22Rv1 (cell line): ENCODE results near the gene TUBB2B.

Experiments used
- H3K27ac ChIP-seq: fragments of 450-650 bp; 2 replicates; pipeline ENCODE4 v1.5.1; 2017
- ZFX ChIP-seq: fragments of 450-650 bp; IDR thresholded peaks from 2 replicates; pipeline ENCODE4 v1.6.1; 2017; ENCODE audit warnings: antibody characterized with exemption, borderline replicate concordance
- TF ChIP-seq, protein P1 (sequence below): fragments of 450-650 bp; IDR thresholded peaks from 2 replicates; pipeline ENCODE4 v1.5.1; 2017; ENCODE audit warnings: mild to moderate bottlenecking

The TUBB2B gene

DNA sequence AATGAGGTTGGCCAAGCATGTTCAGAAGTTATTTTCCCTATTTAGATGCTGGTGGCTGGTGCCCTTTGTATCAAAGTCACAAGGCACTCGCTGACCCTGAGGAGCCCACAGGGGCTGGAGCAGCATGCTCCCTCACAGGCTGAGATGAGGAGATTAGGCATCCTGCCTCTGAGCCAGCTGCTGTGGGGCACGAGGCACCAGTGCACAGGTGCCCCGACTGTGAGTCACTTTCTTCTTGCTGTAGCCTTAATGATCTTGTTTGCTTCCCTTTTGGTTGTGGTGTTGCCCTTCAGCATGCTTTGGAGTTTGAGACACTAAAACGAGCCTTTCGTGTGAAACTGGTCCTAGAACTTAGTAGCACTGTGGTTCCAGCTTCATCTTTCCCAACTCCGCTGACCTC, 35.6 kb upstream of the TUBB2B start:
- TF ChIP-seq, protein P1, sequence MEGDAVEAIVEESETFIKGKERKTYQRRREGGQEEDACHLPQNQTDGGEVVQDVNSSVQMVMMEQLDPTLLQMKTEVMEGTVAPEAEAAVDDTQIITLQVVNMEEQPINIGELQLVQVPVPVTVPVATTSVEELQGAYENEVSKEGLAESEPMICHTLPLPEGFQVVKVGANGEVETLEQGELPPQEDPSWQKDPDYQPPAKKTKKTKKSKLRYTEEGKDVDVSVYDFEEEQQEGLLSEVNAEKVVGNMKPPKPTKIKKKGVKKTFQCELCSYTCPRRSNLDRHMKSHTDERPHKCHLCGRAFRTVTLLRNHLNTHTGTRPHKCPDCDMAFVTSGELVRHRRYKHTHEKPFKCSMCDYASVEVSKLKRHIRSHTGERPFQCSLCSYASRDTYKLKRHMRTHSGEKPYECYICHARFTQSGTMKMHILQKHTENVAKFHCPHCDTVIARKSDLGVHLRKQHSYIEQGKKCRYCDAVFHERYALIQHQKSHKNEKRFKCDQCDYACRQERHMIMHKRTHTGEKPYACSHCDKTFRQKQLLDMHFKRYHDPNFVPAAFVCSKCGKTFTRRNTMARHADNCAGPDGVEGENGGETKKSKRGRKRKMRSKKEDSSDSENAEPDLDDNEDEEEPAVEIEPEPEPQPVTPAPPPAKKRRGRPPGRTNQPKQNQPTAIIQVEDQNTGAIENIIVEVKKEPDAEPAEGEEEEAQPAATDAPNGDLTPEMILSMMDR: no peak
- no peak for TF ChIP-seq ZFX

DNA sequence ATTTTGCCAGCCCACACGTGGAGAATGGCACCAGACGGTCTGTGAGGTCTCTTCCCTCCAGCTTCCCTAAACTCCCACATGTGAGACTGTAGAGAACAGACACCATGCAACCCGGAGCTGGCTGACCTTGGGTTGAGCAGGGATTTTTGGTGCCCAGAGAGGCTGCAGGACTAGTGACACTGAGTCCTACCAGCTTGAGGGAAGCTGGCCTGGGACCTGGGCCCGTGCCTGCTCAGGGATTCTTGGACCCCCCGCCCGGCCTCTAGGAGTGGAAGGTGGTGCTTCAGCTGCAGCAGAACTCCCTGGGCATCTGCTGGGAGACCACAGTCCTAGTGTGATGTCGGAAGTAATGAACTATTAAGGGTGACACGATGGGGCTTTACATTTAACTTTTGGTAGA, 34.5 kb upstream of the TUBB2B start:
- no peak for TF ChIP-seq ZFX
- TF ChIP-seq, protein P1: no peak
- no peak overlapping the region for H3K27ac ChIP-seq

More for the DNA sequence above, 35.6 kb upstream of the TUBB2B start:
- no peak overlapping the region for H3K27ac ChIP-seq

DNA sequence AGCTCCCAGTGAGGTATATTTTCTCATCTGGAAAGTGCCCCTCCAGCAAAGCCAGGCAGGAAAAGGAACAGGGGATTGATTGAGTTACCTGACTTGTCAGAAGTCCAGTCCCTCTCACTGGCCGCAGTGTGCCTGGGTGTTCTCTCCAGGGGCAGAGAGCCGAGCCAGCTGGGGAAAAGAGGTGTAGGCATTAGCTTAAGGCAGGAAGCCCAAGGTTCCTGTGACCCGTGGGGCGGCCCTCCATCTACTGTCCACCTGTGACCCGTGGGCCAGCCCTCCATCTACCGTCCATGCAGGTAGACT, 34.0 kb upstream of the TUBB2B start:
- TF ChIP-seq ZFX: no peak
- TF ChIP-seq, protein P1: no peak
- H3K27ac ChIP-seq: no peak overlapping the region

- H3K27ac ChIP-seq: no peak overlapping the region
Measured at GRCh38 chr6:3260772-3261517, 33.5 kb upstream of the TUBB2B start.

GRCh38 chr6:3260296-3260695, 32.8 kb upstream of the TUBB2B start:
- H3K27ac ChIP-seq: no peak overlapping the region
- TF ChIP-seq ZFX: no peak
- TF ChIP-seq, protein P1: no peak

More at GRCh38 chr6:3260772-3261517, 33.5 kb upstream of the TUBB2B start:
- TF ChIP-seq, protein P1: no peak
- no peak for TF ChIP-seq ZFX

DNA sequence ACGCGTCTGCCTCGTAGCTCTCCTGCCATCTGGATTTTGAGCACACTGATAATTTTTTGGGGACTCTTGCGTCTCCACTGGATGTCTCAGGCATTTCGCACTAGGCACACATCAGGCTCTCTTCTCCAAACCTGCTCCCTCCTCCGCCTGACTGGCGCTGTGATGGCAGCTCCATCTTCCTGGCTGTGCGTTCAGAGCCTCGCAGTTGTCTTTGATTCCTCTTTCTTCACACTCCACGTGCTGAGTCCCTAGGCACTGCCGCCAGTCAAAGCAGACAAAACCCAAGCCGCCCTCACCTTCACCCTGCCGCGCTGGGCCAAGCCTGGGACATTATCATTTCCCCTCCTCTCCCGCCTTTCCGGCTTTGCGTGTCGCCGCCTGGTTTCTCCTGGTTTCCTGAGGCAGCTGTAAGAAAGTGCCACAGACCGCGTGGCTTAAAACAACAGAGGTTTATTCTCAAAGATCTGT, 32.1 kb upstream of the TUBB2B start:
- peak overlapping the region; percentile 70 for H3K27ac ChIP-seq
- TF ChIP-seq, protein P1: 0 out of 2 replicates have a peak, but pooled peaks have one; percentile 4
- TF ChIP-seq ZFX: no peak

DNA sequence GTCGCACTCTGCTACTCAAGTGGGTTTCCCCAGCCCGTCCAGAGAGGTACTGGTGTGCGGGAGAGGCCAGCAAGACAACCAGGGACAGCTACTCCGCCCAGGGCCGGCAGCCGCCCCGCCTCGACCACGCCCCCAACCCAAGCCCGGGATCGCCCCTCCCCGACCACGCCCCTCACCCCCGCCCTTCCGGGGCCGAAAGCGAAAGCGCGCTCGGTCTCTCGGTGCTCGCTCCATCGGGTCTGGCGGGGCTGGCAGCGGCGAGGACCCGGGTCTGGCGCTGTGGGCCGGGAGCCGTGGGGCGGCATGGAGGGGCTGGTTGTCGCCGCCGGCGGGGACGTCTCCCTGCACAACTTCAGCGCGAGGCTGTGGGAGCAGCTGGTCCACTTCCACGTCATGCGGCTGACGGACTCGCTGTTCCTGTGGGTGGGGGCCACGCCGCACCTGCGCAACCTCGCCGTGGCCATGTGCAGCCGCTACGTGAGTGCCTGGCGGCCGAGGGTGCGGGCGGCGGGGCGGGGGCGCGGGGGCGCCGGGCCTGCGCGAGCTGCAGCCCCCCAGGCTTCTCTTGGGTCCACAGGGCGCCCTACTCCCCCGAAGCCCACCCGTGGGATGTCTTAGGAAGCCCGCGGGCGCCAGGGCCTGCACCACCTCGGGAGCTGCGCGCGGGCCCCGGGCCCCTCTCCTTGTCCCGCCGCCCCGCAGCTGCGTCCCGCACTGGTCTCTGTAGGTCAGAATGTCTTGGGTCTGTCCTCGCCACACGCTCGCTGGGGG, 31.5 kb upstream of the TUBB2B start, which contains the start of gene PSMG4:
TSS of gene PSMG4 (plus strand) at position 228 of the 771 bp plus-strand sequence. CDS start at position 304, 76 bp downstream.
- no peak for TF ChIP-seq ZFX
- TF ChIP-seq, protein P1: no peak
- H3K27ac ChIP-seq: peak within 1 kb of the TSS; percentile 70
